Activated CD4-positive, alpha-beta T cell treated with anti-CD3 and anti-CD28 coated beads for 36 hours (primary cell): Measurements from ENCODE around the gene NCKIPSD. TPM values are rescaled to one million over a fixed set of nuclear protein-coding genes. Genes with fewer than 3 reads are reported as not detected.

Experiments used
- ATAC-seq: fragments of 200-7000 bp; cut with Tn5 transposase; one replicate; pipeline ENCODE4 v1.10.0; 2021; ENCODE audit warnings: mild to moderate bottlenecking, moderate library complexity
- CTCF ChIA-PET: fragments of 350-600 bp; sonication (Branson Sonifier 250); formaldehyde crosslinking; loops from one replicate; lab custom pipeline; 2021; ENCODE audit warnings: antibody characterized with exemption; lab: Charles Lee
- POLR2A ChIA-PET: fragments of 350-600 bp; sonication (Branson Sonifier 250); formaldehyde crosslinking; loops from one replicate; lab custom pipeline; 2021; ENCODE audit warnings: antibody characterized with exemption, inconsistent platforms; lab: Charles Lee
- DNase-seq: peaks from one replicate; pipeline ENCODE4 v3.0.0-alpha.2; 2020
- H3K27ac Mint-ChIP-seq: one replicate; pipeline ENCODE4 v1.8.0; 2021; ENCODE audit warnings: mixed read lengths
- H3K27me3 Mint-ChIP-seq: one replicate; pipeline ENCODE4 v1.8.0; 2021; ENCODE audit warnings: mixed read lengths
- H3K36me3 Mint-ChIP-seq: one replicate; pipeline ENCODE4 v1.8.0; 2021; ENCODE audit warnings: low read depth, mixed read lengths
- H3K4me1 Mint-ChIP-seq: one replicate; pipeline ENCODE4 v1.8.0; 2021; ENCODE audit warnings: mixed read lengths
- H3K4me3 Mint-ChIP-seq: one replicate; pipeline ENCODE4 v1.8.0; 2021; ENCODE audit warnings: mild to moderate bottlenecking, moderate library complexity, mixed read lengths
- H3K9me3 Mint-ChIP-seq: one replicate; pipeline ENCODE4 v1.8.0; 2021; ENCODE audit warnings: low read depth, mixed read lengths
- intact Hi-C, 2 experiments: fragments of 100-400 bp; cut with DNase I in 1 of 2; cut with micrococcal nuclease in 1 of 2; formaldehyde crosslinking; loops; one replicate each; pipeline versions ENCODE4 v1.14.2 to v1.15.1; 2022 to 2024; cut with DNase I, micrococcal nuclease
- total RNA-seq, 2 experiments: library from RNA; stranded (reverse); gene quantifications; one replicate each; pipeline ENCODE4 v1.2.3, GENCODE V29; 2021

The NCKIPSD gene
- total RNA-seq, 2 experiments from 2014 or later = 61.0 to 67.3 TPM

- ChIA-PET CTCF (interaction anchor here (0.9 to 1.3 kb wide), 3 partner anchors 22 to 222 kb away, joined by 3 to 5 read pairs (median 3); partner anchors contain the start of gene CCDC51), POLR2A (interaction anchor here (0.7 to 0.9 kb wide), 2 partner anchors 10 to 60 kb away, joined by 3 to 5 read pairs; no protein-coding TSS in a partner anchor)
- DNase-seq (peak; percentile 87), ATAC-seq (no peak)
- no peak overlapping the region for H3K27ac Mint-ChIP-seq
- intact Hi-C loops = loop anchor here in 1 of 2 experiments (5.0 kb wide), 1 partner anchor 811 kb away; the partner anchor contains the start of gene DAG1
- peaks cover 16% of the 10 kb centered on the region for H3K4me1 Mint-ChIP-seq
- H3K9me3 Mint-ChIP-seq = no peaks in the 10 kb centered on the region
- peaks cover 28% of the 10 kb centered on the region for H3K27me3 Mint-ChIP-seq
- H3K4me3 Mint-ChIP-seq = peak overlapping the region; percentile 35
- H3K36me3 Mint-ChIP-seq = peaks cover 4% of the 10 kb centered on the region
These were observed 24.1 kb downstream of the NCKIPSD start for GRCh38 chr3:48661501-48662144.

- ATAC-seq (no peak), DNase-seq (no peak)
- CTCF ChIA-PET = interaction anchor here (0.6 to 0.9 kb wide), 2 partner anchors 23 to 112 kb away, joined by 5 read pairs; no protein-coding TSS in a partner anchor
- H3K27ac Mint-ChIP-seq = no peak overlapping the region
- H3K4me1 Mint-ChIP-seq = peaks cover 16% of the 10 kb centered on the region
- H3K4me3 Mint-ChIP-seq = no peak overlapping the region
- peaks cover 4% of the 10 kb centered on the region for H3K36me3 Mint-ChIP-seq
- POLR2A ChIA-PET = interaction anchor here (0.7 kb wide), 1 partner anchor 11 kb away, joined by 5 read pairs; no protein-coding TSS in a partner anchor
- intact Hi-C loops = loop anchor here in 1 of 2 experiments (5.0 kb wide), 1 partner anchor 811 kb away; the partner anchor contains the start of gene DAG1
- no peaks in the 10 kb centered on the region for H3K9me3 Mint-ChIP-seq
- peaks cover 28% of the 10 kb centered on the region for H3K27me3 Mint-ChIP-seq
These were observed 24.8 kb downstream of the NCKIPSD start for GRCh38 chr3:48660800-48661400.

GRCh38 chr3:48656841-48657281 is 28.9 kb downstream of the NCKIPSD start:
- Mint-ChIP-seq H3K4me3 (peak overlapping the region; percentile 65), H3K9me3 (no peaks in the 10 kb centered on the region), H3K4me1 (peaks cover 8% of the 10 kb centered on the region), H3K36me3 (no peaks in the 10 kb centered on the region), H3K27ac (peak overlapping the region; percentile 72), H3K27me3 (peaks cover 18% of the 10 kb centered on the region)
- ChIA-PET CTCF (interaction anchor here (0.9 to 2.7 kb wide), 2 partner anchors 21 to 23 kb away, joined by 4 to 9 read pairs; partner anchors contain the start of gene SLC26A6), POLR2A (no interaction called here)
- DNase-seq (peak; percentile 54), ATAC-seq (no peak)
- intact Hi-C loops = loop anchor here (1.0 to 5.0 kb wide), 14 partner anchors 22 to 468 kb away; partner anchors contain the start of genes SLC26A6 (in 2 of the 2), ARIH2 (in 1 of the 2), ATRIP (in 1 of the 2) and CDC25A (in 1 of the 2)

- Mint-ChIP-seq H3K4me3 (peak overlapping the region; percentile 71), H3K27me3 (peaks cover 16% of the 10 kb centered on the region), H3K9me3 (no peaks in the 10 kb centered on the region), H3K27ac (peak overlapping the region; percentile 87), H3K4me1 (peaks cover 6% of the 10 kb centered on the region), H3K36me3 (no peaks in the 10 kb centered on the region)
- peak; percentile 94 for DNase-seq
- POLR2A ChIA-PET = no interaction called here
- CTCF ChIA-PET = interaction anchor here (0.6 to 2.7 kb wide), 4 partner anchors 21 to 255 kb away, joined by 3 to 9 read pairs (median 4); partner anchors contain the start of gene SLC26A6
- intact Hi-C loops = loop anchor here (1.0 to 5.0 kb wide), 14 partner anchors 21 to 467 kb away; partner anchors contain the start of genes SLC26A6 (in 2 of the 2), ARIH2 (in 1 of the 2), ATRIP (in 1 of the 2) and CDC25A (in 1 of the 2)
- ATAC-seq = peak; percentile 83
These were observed 29.5 kb downstream of the NCKIPSD start for GRCh38 chr3:48656061-48656840.

GRCh38 chr3:48655606-48656005 is 30.1 kb downstream of the NCKIPSD start:
- Mint-ChIP-seq H3K27me3 (peaks cover 12% of the 10 kb centered on the region), H3K4me3 (peak overlapping the region; percentile 71), H3K36me3 (no peaks in the 10 kb centered on the region), H3K4me1 (peaks cover 6% of the 10 kb centered on the region), H3K9me3 (no peaks in the 10 kb centered on the region), H3K27ac (peak overlapping the region; percentile 87)
- ChIA-PET CTCF (interaction anchor here (0.6 to 2.7 kb wide), 3 partner anchors 20 to 255 kb away, joined by 3 to 9 read pairs (median 3); partner anchors contain the start of gene SLC26A6), POLR2A (no interaction called here)
- peak; percentile 81 for DNase-seq
- intact Hi-C loops = loop anchor here (1.0 to 5.0 kb wide), 14 partner anchors 20 to 467 kb away; partner anchors contain the start of genes SLC26A6 (in 2 of the 2), ARIH2 (in 1 of the 2), ATRIP (in 1 of the 2) and CDC25A (in 1 of the 2)
- ATAC-seq = peak; percentile 49

- H3K4me1 Mint-ChIP-seq = peaks cover 6% of the 10 kb centered on the region
- CTCF ChIA-PET = interaction anchor here (1.2 kb wide), 1 partner anchor 29 kb away, joined by 3 read pairs; no protein-coding TSS in a partner anchor
- ATAC-seq = no peak
These were observed 30.7 kb downstream of the NCKIPSD start for GRCh38 chr3:48655063-48655462.

GRCh38 chr3:48652923-48653715 is 32.6 kb downstream of the NCKIPSD start:
- DNase-seq (no peak), ATAC-seq (no peak)
- ChIA-PET POLR2A (no interaction called here), CTCF (interaction anchor here (1.0 to 1.6 kb wide), 2 partner anchors 11 to 17 kb away, joined by 4 to 6 read pairs; no protein-coding TSS in a partner anchor)
- Mint-ChIP-seq H3K4me1 (peaks cover 6% of the 10 kb centered on the region), H3K27ac (no peak overlapping the region), H3K27me3 (no peaks in the 10 kb centered on the region), H3K9me3 (no peaks in the 10 kb centered on the region), H3K36me3 (no peaks in the 10 kb centered on the region), H3K4me3 (no peak overlapping the region)
- intact Hi-C loops = no loop called here

More at GRCh38 chr3:48655063-48655462, 30.7 kb downstream of the NCKIPSD start:
- Mint-ChIP-seq H3K27ac (peak overlapping the region; percentile 43), H3K36me3 (no peaks in the 10 kb centered on the region), H3K9me3 (no peaks in the 10 kb centered on the region), H3K4me3 (peak overlapping the region; percentile 71), H3K27me3 (peaks cover 8% of the 10 kb centered on the region)
- POLR2A ChIA-PET = no interaction called here
- no peak for DNase-seq
- intact Hi-C loops = loop anchor here in 1 of 2 experiments (5.0 kb wide), 1 partner anchor 98 kb away; the partner anchor contains the start of gene PFKFB4

GRCh38 chr3:48651771-48652170 is 33.9 kb downstream of the NCKIPSD start:
- ChIA-PET CTCF (no interaction called here), POLR2A (no interaction called here)
- intact Hi-C loops = no loop called here
- Mint-ChIP-seq H3K27ac (no peak overlapping the region), H3K36me3 (no peaks in the 10 kb centered on the region), H3K27me3 (no peaks in the 10 kb centered on the region), H3K9me3 (no peaks in the 10 kb centered on the region), H3K4me3 (no peak overlapping the region), H3K4me1 (peaks cover 6% of the 10 kb centered on the region)
- no peak for ATAC-seq
- DNase-seq = no peak

GRCh38 chr3:48650723-48651122 is 35.0 kb downstream of the NCKIPSD start:
- Mint-ChIP-seq H3K27me3 (no peaks in the 10 kb centered on the region), H3K36me3 (no peaks in the 10 kb centered on the region), H3K4me3 (no peak overlapping the region), H3K27ac (no peak overlapping the region), H3K4me1 (peaks cover 5% of the 10 kb centered on the region), H3K9me3 (no peaks in the 10 kb centered on the region)
- ChIA-PET CTCF (interaction anchor here (0.7 kb wide), 1 partner anchor 72 kb away, joined by 3 read pairs; no protein-coding TSS in a partner anchor), POLR2A (no interaction called here)
- DNase-seq (no peak), ATAC-seq (no peak)
- intact Hi-C loops = no loop called here
